ENCODE data around the gene CMSS1.
A peak's percentile ranks its signal among the peaks of the same experiment; 100 is the strongest.

Gene CMSS1

GRCh38 chr3:100057716-100058575, 240.3 kb downstream of the CMSS1 start:
- DNase-seq (ENCODE audit: low read depth): no peak

GRCh38 chr3:100059472-100059871, 241.8 kb downstream of the CMSS1 start:
- peak; percentile 1 for DNase-seq (ENCODE audit: low read depth)

GRCh38 chr3:100060685-100061484, 243.2 kb downstream of the CMSS1 start:
- no peak for DNase-seq (ENCODE audit: low read depth)

- DNase-seq (ENCODE audit: low read depth): no peak
Measured at GRCh38 chr3:100062665-100063064, 245.0 kb downstream of the CMSS1 start.

DNA sequence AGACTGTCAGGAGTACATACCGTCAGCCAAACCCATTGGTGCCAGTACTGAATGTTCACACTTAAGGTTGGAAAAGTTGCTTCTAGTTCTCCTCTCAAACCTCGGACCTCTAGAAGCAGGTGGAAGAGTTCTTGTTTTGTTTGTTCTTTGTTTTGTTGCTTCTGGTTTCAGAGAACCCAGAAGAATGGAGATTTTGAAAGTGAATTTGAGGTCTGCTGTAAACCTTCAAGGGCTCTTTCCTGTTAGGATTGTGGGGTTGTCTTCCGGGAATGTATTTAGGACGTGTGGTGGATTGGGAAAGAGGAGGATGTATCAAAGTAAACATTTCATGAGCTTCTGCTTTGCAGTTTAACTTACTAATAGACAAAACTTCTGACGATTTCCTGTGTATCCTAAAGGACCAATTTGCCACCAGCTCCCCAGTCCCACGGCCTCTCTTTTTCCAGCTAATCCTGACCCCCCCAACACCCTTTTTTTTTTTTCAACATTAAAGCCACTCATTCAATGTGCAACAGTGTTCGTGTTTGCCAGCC, 246.3 kb downstream of the CMSS1 start:
- peak; percentile 80 for DNase-seq (ENCODE audit: low read depth)

GRCh38 chr3:100067589-100067988, 249.9 kb downstream of the CMSS1 start:
- DNase-seq (ENCODE audit: low read depth): no peak

DNA sequence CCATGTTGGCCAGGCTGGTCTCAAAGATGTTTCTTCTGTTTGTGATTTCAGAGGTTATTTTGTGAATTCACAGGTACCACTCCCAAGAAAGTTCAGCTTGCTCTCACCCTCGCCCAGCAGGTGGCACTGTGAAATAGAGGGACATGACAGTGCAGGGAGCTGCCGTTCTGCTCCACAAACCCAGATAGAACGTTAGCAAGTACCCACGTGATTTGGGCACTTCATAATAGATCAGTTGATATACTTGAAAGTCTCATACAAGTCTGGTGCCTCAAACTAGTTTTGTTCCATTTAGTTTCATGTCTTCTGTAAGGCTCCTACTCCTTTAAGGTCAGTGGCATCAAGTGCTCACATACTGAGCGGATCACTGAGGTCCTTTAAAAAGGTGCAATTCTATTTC, 251.2 kb downstream of the CMSS1 start:
- DNase-seq (ENCODE audit: low read depth): peak; percentile 71

DNA sequence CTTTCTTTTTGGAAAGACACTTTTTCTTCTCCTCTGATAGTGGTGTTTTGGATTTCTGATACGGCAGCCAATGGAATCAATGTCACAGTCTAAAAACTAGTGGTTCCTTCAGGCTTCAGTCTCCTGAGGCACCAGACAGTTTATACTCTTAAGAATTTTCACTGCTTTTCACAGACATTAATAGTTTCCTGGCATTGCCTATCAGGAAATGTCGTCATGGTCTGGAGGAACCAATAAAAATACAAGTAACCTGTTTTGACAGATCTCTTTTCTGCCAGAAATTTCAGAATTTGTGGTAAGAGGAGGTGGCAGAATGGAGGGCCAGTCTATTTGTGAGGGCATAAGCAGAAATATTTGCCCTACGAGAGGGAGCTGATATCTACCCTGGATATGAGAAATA, 251.8 kb downstream of the CMSS1 start:
- no peak for DNase-seq (ENCODE audit: low read depth)

DNA sequence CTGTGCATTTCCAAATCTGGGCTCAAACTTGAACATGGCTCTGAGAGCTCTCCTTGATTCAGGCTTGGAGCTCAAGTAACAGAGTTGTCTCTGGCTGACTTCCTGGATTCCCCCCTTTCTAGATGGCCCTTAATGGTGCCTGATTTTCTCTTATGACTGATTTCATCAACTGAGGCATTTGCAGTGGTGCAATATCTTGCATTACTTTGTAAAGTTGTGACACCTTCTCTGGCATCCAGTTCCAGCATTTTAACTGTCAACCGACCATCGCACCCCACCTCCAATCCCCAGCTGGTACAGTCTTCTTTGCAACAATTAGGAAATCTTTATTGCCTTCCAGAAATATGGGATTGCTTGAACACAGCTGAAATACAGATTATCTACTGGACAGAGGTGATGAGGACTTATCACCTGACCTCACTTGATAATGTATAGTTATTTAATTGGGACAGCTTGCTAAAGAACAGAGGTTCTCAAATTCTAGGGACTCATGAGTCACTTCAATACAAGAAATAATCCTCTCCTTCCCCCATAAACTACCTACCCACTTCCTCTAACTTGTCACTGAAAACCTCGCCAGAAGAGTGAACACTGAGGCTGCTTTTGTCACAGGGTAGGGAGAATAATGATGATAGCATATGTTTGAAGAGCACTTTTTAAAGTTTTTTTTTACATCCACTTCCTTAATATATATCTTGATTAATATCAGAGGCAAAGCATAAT, 254.8 kb downstream of the CMSS1 start:
- DNase-seq (ENCODE audit: low read depth): peak; percentile 85

- DNase-seq (ENCODE audit: low read depth): no peak
Measured at GRCh38 chr3:100073049-100073713, 255.5 kb downstream of the CMSS1 start.

GRCh38 chr3:100073714-100074307, 256.1 kb downstream of the CMSS1 start:
- DNase-seq (ENCODE audit: low read depth): peak; percentile 72

DNA sequence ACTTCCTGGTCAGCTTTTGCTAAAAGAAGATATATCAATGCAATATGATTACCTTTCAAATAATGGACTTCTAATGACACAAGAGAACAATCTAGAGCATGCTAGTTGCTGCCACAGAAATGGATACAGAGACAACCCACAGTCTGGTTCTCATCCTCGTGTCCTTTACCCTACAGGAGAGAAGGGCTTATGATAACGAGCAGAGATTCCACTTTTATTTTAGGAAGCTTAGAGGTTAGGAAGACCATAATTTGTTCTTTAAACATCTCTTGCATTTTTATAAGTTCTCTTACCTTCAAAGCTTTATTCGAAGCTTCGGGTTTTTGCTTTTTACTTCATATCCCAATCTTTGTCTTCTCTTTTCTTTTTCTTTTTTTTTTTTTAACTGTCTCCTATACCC, 257.5 kb downstream of the CMSS1 start:
- DNase-seq (ENCODE audit: low read depth): no peak

DNA sequence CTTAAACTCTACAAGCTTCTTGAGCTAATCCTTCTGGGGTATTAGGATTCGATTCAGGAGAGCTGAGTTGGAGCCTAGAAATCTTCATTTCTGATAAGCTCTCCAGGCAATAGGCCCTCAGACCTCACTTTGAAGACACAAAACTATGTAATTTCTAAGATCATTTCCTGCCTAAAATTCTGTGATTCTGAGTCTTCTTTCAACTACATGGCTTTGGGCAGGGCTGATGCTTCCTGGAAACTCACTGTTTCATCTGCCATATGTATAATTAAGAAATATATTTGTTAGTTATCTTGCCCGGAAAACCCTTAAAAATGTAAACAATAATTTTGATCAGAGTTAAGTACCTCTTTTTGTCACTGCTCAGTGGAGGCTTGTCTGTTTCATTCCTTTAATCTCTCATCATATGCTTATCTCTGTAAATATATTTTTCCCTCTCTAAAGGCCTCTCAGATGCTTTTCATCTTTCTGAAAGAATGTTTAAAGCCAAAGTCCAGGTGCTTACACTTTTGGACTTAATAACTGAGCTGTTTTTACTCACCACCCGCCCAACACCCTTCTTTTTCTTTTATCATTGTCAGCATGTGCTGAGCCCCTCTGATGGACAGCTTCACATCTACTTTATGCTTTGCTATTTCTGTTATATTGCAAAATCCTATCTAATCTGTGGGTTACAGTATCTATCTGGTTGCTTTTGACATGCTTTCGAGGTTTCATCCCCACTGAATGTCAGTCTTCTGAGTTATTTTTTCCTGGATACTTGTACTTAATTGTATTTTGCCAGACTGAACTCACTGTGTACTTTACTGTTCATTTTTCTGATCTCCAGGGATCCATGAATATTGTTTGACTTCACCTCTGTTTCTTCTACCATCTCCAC, 258.4 kb downstream of the CMSS1 start:
- DNase-seq (ENCODE audit: low read depth): no peak

DNA sequence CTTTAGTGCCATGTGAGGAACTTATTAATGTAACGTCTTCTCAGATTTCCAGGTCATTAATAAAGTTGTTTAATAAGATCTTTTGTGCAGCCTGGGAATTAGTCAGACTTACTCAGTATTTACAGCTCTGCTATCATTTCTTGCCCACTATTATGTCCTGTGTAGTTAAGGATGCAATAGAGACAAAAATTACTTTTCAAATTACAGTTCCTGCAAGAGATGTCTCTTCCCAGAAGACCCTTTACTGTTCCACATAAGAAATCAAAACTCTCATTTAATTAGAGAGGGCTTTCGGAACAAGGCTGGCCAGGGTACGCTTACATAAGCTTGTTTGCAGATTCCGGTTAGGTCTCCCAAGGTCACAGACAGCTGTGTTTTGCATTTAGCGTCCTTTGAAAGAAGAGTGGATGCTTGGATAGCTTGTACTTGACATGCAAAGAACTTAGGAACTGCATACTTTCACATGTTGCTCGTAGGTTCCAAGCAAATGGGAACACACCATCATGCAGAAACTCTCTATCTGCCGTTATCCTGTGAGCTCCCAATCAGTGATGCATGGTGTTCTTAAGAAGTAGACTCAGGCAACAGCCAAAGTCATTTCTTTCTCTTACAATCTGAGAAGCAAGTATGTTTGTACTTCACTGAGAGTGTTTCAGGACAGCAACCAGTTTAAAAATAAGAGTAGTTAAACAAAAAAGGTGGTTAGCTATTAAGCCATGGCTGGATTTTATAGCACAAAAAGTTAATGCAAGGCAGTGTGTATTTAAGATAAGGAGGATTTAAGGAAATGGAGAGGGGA, 259.3 kb downstream of the CMSS1 start:
- no peak for DNase-seq (ENCODE audit: low read depth)

- no peak for DNase-seq (ENCODE audit: low read depth)
Measured at GRCh38 chr3:100079328-100079727, 261.7 kb downstream of the CMSS1 start.

DNA sequence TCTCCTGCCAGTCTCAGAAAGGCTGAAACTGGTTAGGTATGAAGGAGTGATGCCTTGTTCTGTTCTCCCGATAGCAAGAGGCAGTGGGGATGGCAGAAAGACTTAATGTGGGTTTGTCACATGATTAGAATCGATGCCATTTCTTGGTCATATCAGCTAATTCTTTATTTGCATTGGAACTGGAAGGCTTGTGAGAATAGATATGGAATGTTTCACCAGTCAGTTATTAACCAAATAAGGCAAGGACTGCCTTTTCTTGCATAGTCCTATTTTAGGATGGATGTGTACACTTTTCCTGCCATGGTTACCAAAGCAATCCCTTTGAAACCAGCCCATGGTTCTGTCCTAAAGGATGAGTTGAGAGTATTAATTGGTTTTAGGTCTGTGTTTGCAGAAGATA, 262.9 kb downstream of the CMSS1 start:
- no peak for DNase-seq (ENCODE audit: low read depth)

DNA sequence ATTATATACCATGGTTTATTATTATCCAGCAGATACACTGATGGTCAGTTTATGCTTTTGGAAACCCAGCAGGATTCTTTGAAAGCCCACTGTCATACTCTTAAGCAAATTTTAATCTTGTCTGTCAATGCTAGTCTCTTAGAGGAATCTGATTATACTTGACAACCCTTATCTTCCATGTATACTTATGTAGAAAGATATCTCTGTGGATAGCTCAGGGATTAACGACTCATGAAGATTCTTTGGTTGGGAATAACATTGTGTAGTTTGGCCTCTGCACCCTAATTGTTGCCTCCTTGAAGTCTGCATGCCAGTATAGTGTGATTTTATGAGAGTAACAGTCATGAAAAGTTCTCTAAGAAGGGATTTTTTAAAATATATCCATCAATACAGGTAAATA, 263.6 kb downstream of the CMSS1 start:
- DNase-seq (ENCODE audit: low read depth): no peak

DNA sequence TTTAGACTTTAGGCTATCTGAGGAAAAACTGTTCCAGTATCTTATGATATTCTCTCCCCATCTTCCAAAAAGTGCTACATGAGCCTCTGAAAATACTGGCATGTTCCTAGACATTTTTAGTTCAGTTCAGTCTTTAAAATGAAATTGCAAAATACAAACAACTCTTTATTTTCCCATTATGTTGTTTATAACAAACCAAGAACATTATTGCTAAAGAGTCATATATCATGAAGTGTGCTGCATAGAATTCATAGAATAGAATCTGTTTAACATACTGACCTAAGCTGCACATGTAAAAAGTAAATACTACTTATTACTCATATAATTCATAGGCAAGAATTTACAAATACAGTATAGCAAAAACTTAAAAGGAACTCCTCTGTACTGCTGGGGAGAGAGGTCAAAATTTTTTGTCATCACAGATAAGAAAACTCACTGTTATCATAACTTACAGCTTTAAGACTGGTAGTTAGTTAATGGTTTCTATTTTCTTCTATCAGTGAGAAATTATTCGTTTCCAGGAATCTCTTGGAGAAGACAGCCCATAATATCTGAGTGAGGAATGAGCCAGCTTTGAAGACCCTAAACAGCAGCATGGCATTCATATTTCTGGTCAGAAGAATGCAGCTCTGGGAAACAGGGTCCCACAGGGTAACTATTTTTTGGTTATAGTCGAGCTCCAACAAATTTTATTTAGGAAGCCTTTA, 264.5 kb downstream of the CMSS1 start:
- no peak for DNase-seq (ENCODE audit: low read depth)

DNA sequence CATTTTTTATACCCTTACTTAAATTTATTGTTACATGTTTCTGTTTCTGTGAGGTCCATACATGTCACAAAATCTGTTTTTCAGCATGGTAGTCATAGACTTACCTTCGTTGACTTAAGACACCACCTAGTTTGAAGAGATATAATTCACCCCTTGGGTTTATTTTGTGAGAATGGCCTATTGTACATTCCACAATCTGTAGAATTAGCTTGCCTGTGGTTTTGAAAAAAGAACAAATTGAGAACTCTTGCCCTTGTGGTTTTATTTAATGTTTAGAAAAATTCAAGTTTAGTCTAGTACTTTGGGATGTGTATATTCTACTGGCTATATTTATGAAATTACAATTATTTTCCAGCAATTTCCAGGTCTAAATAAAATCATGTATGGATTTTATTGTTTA, 265.1 kb downstream of the CMSS1 start:
- DNase-seq (ENCODE audit: low read depth): no peak

All from fibroblast of gingiva (primary cell).